HCT116 (cell line): ENCODE results near the gene ABCB1. TPM values are rescaled to one million over a fixed set of nuclear protein-coding genes. Genes with fewer than 3 reads are reported as not detected.

Source experiments
- ATAC-seq: fragments of 200-7000 bp; cut with Tn5 transposase; 2 replicates; pipeline ENCODE4 v1.9.1; 2020; ENCODE audit warnings: mild to moderate bottlenecking, moderate library complexity
- Bru-seq: library from RNA; stranded (reverse); fragments of 400-500 nt; gene quantifications from one replicate; lab custom pipeline; 2021; lab: Mats Ljungman, UMichigan
- BruChase-seq, 2 experiments: library from RNA; stranded (reverse); fragments of 400-500 nt; gene quantifications; one replicate each; lab custom pipeline; 2021; lab: Mats Ljungman, UMichigan
- BruUV-seq: library from RNA; stranded (reverse); fragments of 400-500 nt; replicated peaks from 2 replicates; lab custom pipeline; 2021; lab: Mats Ljungman, UMichigan
- CTCF ChIA-PET: fragments of 300-600 bp; sonication (Branson Sonifier 250); formaldehyde crosslinking; loops from one replicate; lab custom pipeline; 2021; ENCODE audit warnings: antibody characterized with exemption; lab: Charles Lee
- POLR2A ChIA-PET: fragments of 300-600, 350-600 bp; sonication (Branson Sonifier 250); formaldehyde crosslinking; loops from one replicate; lab custom pipeline; 2021; ENCODE audit warnings: antibody characterized with exemption; lab: Charles Lee
- RAD21 ChIA-PET, 2 experiments: fragments of 300-600 bp; sonication (Branson Sonifier 250); formaldehyde crosslinking; loops; one replicate each; lab custom pipeline; 2023; ENCODE audit warnings: low total read pairs in 2 of 2; ENCODE audit not compliant: uncharacterized antibody in 2 of 2, unreplicated experiment in 2 of 2, low non-redundant PET in 1 of 2; lab: Charles Lee
- DNase-seq: peaks from one replicate; pipeline ENCODE4 v3.0.0-alpha.2; 2010; ENCODE audit warnings: low read depth, low spot score
- H2AFZ ChIP-seq: fragments of 200-600 bp; shearing (Covaris generic), sonication (generic); 2 replicates; pipeline ENCODE4 v1.6.1; 2017; ENCODE audit warnings: low read depth, mixed run types, mixed read lengths, antibody characterized with exemption, low read length; ENCODE audit not compliant: poor library complexity, severe bottlenecking
- H3K27ac ChIP-seq: 2 replicates; pipeline ENCODE4 v1.5.1; 2012; ENCODE audit warnings: low read depth, low read length
- H3K27me3 ChIP-seq: fragments of 200-600 bp; sonication (generic); 2 replicates; pipeline ENCODE4 v1.6.1; 2016; ENCODE audit warnings: mixed run types, low read length, mixed read lengths; ENCODE audit not compliant: insufficient read depth
- H3K36me3 ChIP-seq, 2 experiments: fragments of 200-500 bp in 1 of 2; fragments of 200-600 bp in 1 of 2; sonication (Bioruptor generic) in 1 of 2; sonication (generic) in 1 of 2; 2 replicates each; pipeline versions ENCODE4 v1.5.1 to v1.6.1; 2014 to 2016; ENCODE audit warnings: low read length in 2 of 2, inconsistent platforms in 1 of 2, mixed read lengths in 1 of 2, mixed run types in 1 of 2; ENCODE audit not compliant: insufficient read depth in 2 of 2, control insufficient read depth in 1 of 2
- H3K4me1 ChIP-seq, 2 experiments: fragments of 200-600 bp in 1 of 2; sonication (generic) in 1 of 2; 2 replicates each; pipeline versions ENCODE4 v1.5.1 to v1.6.1; 2012 to 2017; ENCODE audit warnings: low read length in 2 of 2, inconsistent platforms in 1 of 2, mild to moderate bottlenecking in 1 of 2, mixed read lengths in 1 of 2, mixed run types in 1 of 2, moderate library complexity in 1 of 2; ENCODE audit not compliant: insufficient read depth in 2 of 2, control insufficient read depth in 1 of 2
- H3K4me2 ChIP-seq: fragments of 200-600 bp; sonication (generic); 2 replicates; pipeline ENCODE4 v1.6.1; 2017; ENCODE audit warnings: mixed run types, low read length, mixed read lengths
- H3K4me3 ChIP-seq, 2 experiments: fragments of 200-600 bp in 1 of 2; sonication (generic) in 1 of 2; replicated peaks in 1 of 2; 2 replicates each; pipeline ENCODE4 v1.5.1; 2011 to 2016; ENCODE audit warnings: low read length in 2 of 2, control low read depth in 1 of 2, low read depth in 1 of 2, mild to moderate bottlenecking in 1 of 2, mixed read lengths in 1 of 2, mixed run types in 1 of 2
- H3K79me2 ChIP-seq: fragments of 200-600 bp; sonication (generic); 2 replicates; pipeline ENCODE4 v1.6.1; 2017; ENCODE audit warnings: mild to moderate bottlenecking, mixed run types, low read length, moderate library complexity, mixed read lengths; ENCODE audit not compliant: insufficient read depth
- H3K9ac ChIP-seq: fragments of 200-600 bp; sonication (generic); 2 replicates; pipeline ENCODE4 v1.6.1; 2016; ENCODE audit warnings: low read length, mixed read lengths
- H3K9me2 ChIP-seq: fragments of 200-600 bp; sonication (generic), shearing (Covaris generic); 2 replicates; pipeline ENCODE4 v1.6.1; 2017; ENCODE audit warnings: mixed run types, mild to moderate bottlenecking, moderate library complexity; ENCODE audit not compliant: insufficient read depth
- H3K9me3 ChIP-seq, 2 experiments: fragments of 200-500 bp in 1 of 2; fragments of 200-600 bp in 1 of 2; sonication (Bioruptor generic) in 1 of 2; sonication (generic) in 1 of 2; 2 replicates each; pipeline ENCODE4 v1.6.1; 2014 to 2017; ENCODE audit warnings: low read length in 2 of 2, mixed read lengths in 2 of 2, inconsistent platforms in 1 of 2, low read depth in 1 of 2, mild to moderate bottlenecking in 1 of 2, mixed run types in 1 of 2, moderate library complexity in 1 of 2; ENCODE audit not compliant: control insufficient read depth in 1 of 2, insufficient read depth in 1 of 2
- H4K20me1 ChIP-seq: fragments of 200-600 bp; sonication (generic), shearing (Covaris generic); 2 replicates; pipeline ENCODE4 v1.6.1; 2017; ENCODE audit warnings: mixed run types, mild to moderate bottlenecking, moderate library complexity; ENCODE audit not compliant: insufficient read depth
- CBX3 ChIP-seq: IDR thresholded peaks from 2 replicates; pipeline ENCODE4 v1.6.1; 2012; ENCODE audit warnings: low read depth
- EZH2 ChIP-seq: fragments of 200-600 bp; sonication (generic); IDR thresholded peaks from 2 replicates; pipeline ENCODE4 v1.6.1; 2017; ENCODE audit warnings: antibody characterized with exemption, mixed run types
- FOSL1 ChIP-seq: IDR thresholded peaks from 2 replicates; pipeline ENCODE4 v1.6.1; 2012; ENCODE audit warnings: low read depth
- JUND ChIP-seq: IDR thresholded peaks from 2 replicates; pipeline ENCODE4 v1.6.1; 2012
- POLR2AphosphoS5 ChIP-seq: IDR thresholded peaks from 2 replicates; pipeline ENCODE4 v1.6.1; 2011; ENCODE audit warnings: mild to moderate bottlenecking, low read depth, low read length, moderate library complexity
- SIN3A ChIP-seq: IDR thresholded peaks from 2 replicates; pipeline ENCODE4 v1.6.1; 2012; ENCODE audit warnings: low read depth
- intact Hi-C: fragments of 100-400 bp; cut with micrococcal nuclease; formaldehyde crosslinking; loops from 2 replicates; pipeline ENCODE4 v1.10.0; 2022
- long read RNA-seq: library from polyadenylated mRNA; unstranded; transcript quantifications from one replicate; pipeline ENCODE4 v2.0.0, GENCODE V29; 2021; ENCODE audit not compliant: unreplicated experiment
- polyA plus RNA-seq: library from polyadenylated mRNA; unstranded; fragments of >200 nt; gene quantifications from 2 replicates; pipeline ENCODE4 v1.2.1, GENCODE V29; 2012; ENCODE audit warnings: missing spikeins
- total RNA-seq: library from RNA; stranded (reverse); gene quantifications from one replicate; pipeline ENCODE4 v1.2.1, GENCODE V29; 2021; ENCODE audit not compliant: unreplicated experiment
- TF ChIP-seq, protein P1 (sequence below), 3 experiments: fragments of 200-600 bp in 1 of 3; sonication (generic) in 1 of 3; IDR thresholded peaks in 2 of 3; conservative IDR thresholded peaks in 1 of 3; 2 replicates each; pipeline ENCODE4 v1.5.1; 2012 to 2017; ENCODE audit warnings: low read depth in 2 of 3, low read length in 2 of 3, antibody characterized with exemption in 1 of 3, borderline replicate concordance in 1 of 3, control low read depth in 1 of 3, mild to moderate bottlenecking in 1 of 3, mixed read lengths in 1 of 3, mixed run types in 1 of 3, moderate library complexity in 1 of 3; ENCODE audit not compliant: insufficient read depth in 1 of 3
- TF ChIP-seq, protein P2 (sequence below): IDR thresholded peaks from 2 replicates; pipeline ENCODE4 v1.6.1; 2012; ENCODE audit warnings: low read depth

ABCB1 gene
- total RNA-seq = 1.8 TPM
- 1.2 and 1.8 TPM in 2 replicates for polyA plus RNA-seq
- Bru-seq, nascent RNA = percentile 18 among the genes with signal in this experiment
- BruChase-seq, experiment 1, labeled RNA remaining after a 6-hour chase = percentile 19 among the genes with signal in this experiment
- percentile 16 among the genes with signal in this experiment for BruChase-seq, experiment 2, labeled RNA remaining after a 2-hour chase
- long read RNA-seq, full-length matches to known transcripts = 3 of 3 reads
- long read RNA-seq, partial matches to known transcripts = 0 of 3 reads
- long read RNA-seq, other reads (novel, unspliced or antisense) = 0 of 3 reads

DNA sequence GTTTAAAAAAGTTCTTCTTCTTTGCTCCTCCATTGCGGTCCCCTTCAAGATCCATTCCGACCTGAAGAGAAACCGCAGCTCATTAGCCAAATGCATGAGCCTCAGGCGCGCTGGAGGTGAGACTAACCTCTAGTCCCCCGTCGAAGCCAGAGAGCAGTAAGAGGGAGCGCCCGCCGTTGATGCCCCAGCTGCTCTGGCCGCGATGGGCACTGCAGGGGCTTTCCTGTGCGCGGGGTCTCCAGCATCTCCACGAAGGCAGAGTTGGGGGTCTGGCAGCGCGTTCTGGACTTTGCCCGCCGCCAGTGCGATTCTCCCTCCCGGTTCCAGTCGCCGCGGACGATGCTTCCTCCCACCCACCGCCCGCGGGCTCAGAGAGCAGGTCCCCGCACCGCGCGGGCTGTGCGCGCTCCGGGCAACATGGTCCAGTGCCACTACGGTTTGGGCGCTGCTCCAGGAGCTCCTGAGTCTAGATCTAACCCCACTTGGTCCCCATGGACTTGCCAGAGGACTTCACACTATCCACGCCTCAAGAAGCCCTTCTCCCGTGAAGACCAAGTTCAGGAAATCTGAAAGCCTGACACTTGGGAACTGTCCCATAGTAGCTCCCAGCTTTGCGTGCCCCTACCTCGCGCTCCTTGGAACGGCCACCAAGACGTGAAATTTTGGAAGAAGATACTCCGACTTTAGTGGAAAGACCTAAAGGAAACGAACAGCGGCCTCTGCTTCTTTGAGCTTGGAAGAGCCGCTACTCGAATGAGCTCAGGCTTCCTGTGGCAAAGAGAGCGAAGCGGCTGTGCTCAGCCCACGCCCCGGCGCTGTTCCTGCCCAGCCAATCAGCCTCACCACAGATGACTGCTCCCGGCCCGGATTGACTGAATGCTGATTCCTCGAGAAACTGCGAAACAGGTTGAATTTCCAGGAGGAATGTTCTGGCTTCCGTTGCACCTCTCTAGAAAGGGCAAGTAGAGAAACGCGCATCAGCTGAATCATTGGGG, at the start of gene ABCB1:
Gene ABCB1 (minus strand): TSS at position 755 of the 995 bp plus-strand sequence. CDS start 700 bp downstream, at position 55.
- H3K4me3 ChIP-seq = peak within 1 kb of the TSS; percentile 46 to 60
- DNase-seq = peak; percentile 19
- H3K27me3 ChIP-seq = no peaks in the 10 kb centered on the region
- H3K27ac ChIP-seq = no peak within 1 kb of the TSS
- H3K79me2 ChIP-seq = no peaks in the 10 kb centered on the region
- intact Hi-C loops = no loop called here
- no peaks in the 10 kb centered on the region for H3K9me2 ChIP-seq
- no TSS peak for BruUV-seq
- H3K4me1 ChIP-seq = no peaks in the 10 kb centered on the region; a peak in 1 of 4 replicates
- peak within 1 kb of the TSS; percentile 78 for H3K4me2 ChIP-seq
- no peaks in the 10 kb centered on the region for H3K36me3 ChIP-seq
- ChIA-PET POLR2A (interaction anchor here (1.0 kb wide), 1 partner anchor 27 kb away, joined by 5 read pairs; no protein-coding TSS in a partner anchor), RAD21 (interaction anchor here in 1 of 2 experiments (0.5 kb wide), 1 partner anchor 25 kb away, joined by 3 read pairs; no protein-coding TSS in a partner anchor), CTCF (no interaction called here)
- ATAC-seq = peak; percentile 97
- H2AFZ ChIP-seq = peak within 1 kb of the TSS; percentile 74
- no peaks in the 10 kb centered on the region for H3K9me3 ChIP-seq
- H3K9ac ChIP-seq = no peak within 1 kb of the TSS
- no peaks in the 10 kb centered on the region for H4K20me1 ChIP-seq
- TF ChIP-seq EZH2 (no peak), POLR2AphosphoS5 (peak; percentile 46)
- TF ChIP-seq, all 23 proteins: peak for 1

DNA sequence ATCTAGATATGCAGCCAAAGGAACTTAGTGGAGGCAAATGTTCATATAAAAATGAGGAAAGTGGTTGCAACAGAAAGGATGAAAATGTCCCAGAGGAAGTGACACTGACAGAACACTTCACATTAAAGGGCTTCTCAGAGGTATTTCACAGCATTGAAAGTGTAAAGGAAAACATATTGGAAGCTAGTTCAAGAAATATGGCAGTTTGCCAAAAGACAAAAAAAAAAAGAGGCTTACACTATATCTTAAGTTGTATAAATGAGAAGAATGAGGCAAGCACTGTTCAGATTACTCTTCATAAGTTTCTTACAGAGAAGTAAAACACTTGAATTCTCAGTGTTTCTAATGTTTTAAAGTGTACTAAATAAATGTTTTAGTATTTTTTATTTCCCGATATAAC, 47.6 kb upstream of the ABCB1 start:
- intact Hi-C loops = no loop called here
- DNase-seq (no peak), ATAC-seq (no peak)
- ChIA-PET POLR2A (no interaction called here), CTCF (no interaction called here), RAD21 (no interaction called here)
- H3K79me2 ChIP-seq = no peaks in the 10 kb centered on the region
- H3K4me2 ChIP-seq = no peak overlapping the region
- no peaks in the 10 kb centered on the region for H3K9me3 ChIP-seq
- BruUV-seq = no TSS peak
- no peaks in the 10 kb centered on the region for H3K4me1 ChIP-seq
- no peak overlapping the region for H3K9ac ChIP-seq
- H4K20me1 ChIP-seq = no peaks in the 10 kb centered on the region
- no peak overlapping the region for H3K4me3 ChIP-seq
- H2AFZ ChIP-seq = no peak overlapping the region
- H3K27ac ChIP-seq = no peak overlapping the region
- no peaks in the 10 kb centered on the region for H3K27me3 ChIP-seq
- no peak for TF ChIP-seq JUND
- TF ChIP-seq SIN3A = no peak
- no peak for TF ChIP-seq CBX3
- no peak for TF ChIP-seq POLR2AphosphoS5
- no peak for TF ChIP-seq FOSL1
- TF ChIP-seq, protein P1, sequence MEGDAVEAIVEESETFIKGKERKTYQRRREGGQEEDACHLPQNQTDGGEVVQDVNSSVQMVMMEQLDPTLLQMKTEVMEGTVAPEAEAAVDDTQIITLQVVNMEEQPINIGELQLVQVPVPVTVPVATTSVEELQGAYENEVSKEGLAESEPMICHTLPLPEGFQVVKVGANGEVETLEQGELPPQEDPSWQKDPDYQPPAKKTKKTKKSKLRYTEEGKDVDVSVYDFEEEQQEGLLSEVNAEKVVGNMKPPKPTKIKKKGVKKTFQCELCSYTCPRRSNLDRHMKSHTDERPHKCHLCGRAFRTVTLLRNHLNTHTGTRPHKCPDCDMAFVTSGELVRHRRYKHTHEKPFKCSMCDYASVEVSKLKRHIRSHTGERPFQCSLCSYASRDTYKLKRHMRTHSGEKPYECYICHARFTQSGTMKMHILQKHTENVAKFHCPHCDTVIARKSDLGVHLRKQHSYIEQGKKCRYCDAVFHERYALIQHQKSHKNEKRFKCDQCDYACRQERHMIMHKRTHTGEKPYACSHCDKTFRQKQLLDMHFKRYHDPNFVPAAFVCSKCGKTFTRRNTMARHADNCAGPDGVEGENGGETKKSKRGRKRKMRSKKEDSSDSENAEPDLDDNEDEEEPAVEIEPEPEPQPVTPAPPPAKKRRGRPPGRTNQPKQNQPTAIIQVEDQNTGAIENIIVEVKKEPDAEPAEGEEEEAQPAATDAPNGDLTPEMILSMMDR (IDR thresholded peaks at IDR 0.05 in 2 of 3, conservative IDR thresholded peaks at IDR 0.05 in 1 of 3; ENCODE audit: borderline replicate concordance in 1 of 3, insufficient read depth in 1 of 3, low read depth in 2 of 3, low read length in 2 of 3) = no peak
- TF ChIP-seq, protein P2, sequence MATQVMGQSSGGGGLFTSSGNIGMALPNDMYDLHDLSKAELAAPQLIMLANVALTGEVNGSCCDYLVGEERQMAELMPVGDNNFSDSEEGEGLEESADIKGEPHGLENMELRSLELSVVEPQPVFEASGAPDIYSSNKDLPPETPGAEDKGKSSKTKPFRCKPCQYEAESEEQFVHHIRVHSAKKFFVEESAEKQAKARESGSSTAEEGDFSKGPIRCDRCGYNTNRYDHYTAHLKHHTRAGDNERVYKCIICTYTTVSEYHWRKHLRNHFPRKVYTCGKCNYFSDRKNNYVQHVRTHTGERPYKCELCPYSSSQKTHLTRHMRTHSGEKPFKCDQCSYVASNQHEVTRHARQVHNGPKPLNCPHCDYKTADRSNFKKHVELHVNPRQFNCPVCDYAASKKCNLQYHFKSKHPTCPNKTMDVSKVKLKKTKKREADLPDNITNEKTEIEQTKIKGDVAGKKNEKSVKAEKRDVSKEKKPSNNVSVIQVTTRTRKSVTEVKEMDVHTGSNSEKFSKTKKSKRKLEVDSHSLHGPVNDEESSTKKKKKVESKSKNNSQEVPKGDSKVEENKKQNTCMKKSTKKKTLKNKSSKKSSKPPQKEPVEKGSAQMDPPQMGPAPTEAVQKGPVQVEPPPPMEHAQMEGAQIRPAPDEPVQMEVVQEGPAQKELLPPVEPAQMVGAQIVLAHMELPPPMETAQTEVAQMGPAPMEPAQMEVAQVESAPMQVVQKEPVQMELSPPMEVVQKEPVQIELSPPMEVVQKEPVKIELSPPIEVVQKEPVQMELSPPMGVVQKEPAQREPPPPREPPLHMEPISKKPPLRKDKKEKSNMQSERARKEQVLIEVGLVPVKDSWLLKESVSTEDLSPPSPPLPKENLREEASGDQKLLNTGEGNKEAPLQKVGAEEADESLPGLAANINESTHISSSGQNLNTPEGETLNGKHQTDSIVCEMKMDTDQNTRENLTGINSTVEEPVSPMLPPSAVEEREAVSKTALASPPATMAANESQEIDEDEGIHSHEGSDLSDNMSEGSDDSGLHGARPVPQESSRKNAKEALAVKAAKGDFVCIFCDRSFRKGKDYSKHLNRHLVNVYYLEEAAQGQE = no peak
- no peaks in the 10 kb centered on the region for H3K9me2 ChIP-seq
- H3K36me3 ChIP-seq = no peaks in the 10 kb centered on the region
